ENCODE data around the gene HPSE2.
"Not testable (repeated sequence)": the region's sequence is repeated elsewhere in the genome, so short reads cannot be mapped to it uniquely, and the experiment has no call there.

The HPSE2 gene

DNA sequence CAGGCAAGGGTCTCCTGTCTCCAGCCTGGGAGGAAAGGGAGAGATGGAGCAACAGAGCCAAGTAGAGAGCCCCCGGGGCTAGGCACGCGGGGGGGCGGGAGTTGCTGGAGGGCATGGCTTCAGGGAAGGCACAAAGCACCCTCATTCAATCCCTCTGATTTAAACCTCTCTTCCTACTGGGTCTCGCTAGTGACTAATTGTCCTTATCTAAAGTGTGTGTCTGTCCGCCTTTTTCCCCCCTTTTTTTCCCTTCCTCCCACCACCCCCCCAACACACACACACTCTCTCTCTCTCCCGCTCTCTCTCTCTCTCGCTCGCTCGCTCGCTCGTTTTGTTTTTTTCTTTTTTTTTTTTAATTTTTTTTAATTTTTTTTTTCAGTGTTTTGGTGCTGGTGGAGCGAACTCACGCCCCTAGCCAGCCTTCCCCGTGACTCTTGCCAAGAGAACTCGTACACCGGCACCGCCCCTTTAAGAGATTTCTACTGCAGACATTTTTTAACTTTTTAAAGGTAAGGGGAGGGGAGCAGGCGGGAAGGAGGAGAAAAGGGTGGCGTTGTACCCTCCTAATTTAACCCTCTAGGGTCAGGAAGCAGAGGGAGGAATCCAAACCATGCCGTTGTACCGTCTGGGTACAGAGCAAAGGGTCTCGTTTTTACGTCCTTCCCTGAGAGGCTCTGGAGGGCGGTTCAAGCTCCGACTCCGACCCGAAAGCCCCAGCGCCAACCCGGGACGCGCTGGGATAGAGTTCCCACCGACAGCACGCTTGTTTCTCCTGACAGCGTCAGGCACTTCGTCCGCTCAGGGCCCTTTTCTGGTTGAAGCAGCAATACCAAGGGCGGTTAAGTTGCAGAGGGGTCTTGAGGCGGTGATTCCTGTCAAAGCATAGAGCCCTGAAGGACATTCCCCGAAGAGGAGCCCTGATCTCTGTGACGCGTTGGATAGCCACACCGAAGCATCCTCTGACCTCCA is at the start of gene HPSE2:
Gene HPSE2 (minus strand): TSS at position 195 of the 969 bp plus-strand sequence.
- peaks cover 26% of the 10 kb centered on the region for H3K4me1 Mint-ChIP-seq (ENCODE audit: low read depth)
- peak within 1 kb of the TSS; percentile 56 for H3K4me3 Mint-ChIP-seq
- no peaks in the 10 kb centered on the region for H3K9me3 Mint-ChIP-seq
- H3K36me3 Mint-ChIP-seq (ENCODE audit: low read depth), result no peaks in the 10 kb centered on the region
- peaks cover 79% of the 10 kb centered on the region for H3K27me3 Mint-ChIP-seq
- H3K27ac Mint-ChIP-seq, result no peak within 1 kb of the TSS

DNA sequence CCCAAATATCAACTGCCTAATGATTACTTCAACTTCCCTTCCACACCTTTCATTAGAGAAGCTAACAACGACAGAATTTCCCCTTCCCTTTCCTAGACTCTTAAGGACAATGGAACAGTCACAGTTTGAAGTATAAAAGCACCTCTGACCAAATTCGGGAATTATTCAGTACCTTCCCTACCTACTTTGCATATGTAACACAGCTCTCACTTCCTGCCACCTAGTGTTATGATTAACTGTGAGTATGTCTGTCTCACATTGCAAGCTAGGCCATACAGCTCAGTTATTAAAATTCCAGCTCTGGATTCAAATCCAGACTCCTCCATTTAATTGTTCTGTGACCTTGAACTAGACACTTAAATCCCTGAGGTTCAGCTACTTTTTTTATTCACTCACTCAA is 44.8 kb upstream of the HPSE2 start:
- Mint-ChIP-seq H3K4me3 (no peak overlapping the region), H3K4me1 (ENCODE audit: low read depth) (no peaks in the 10 kb centered on the region), H3K27ac (no peak overlapping the region), H3K36me3 (ENCODE audit: low read depth) (peaks cover 4% of the 10 kb centered on the region), H3K27me3 (peaks cover 36% of the 10 kb centered on the region), H3K9me3 (peaks cover 11% of the 10 kb centered on the region)

DNA sequence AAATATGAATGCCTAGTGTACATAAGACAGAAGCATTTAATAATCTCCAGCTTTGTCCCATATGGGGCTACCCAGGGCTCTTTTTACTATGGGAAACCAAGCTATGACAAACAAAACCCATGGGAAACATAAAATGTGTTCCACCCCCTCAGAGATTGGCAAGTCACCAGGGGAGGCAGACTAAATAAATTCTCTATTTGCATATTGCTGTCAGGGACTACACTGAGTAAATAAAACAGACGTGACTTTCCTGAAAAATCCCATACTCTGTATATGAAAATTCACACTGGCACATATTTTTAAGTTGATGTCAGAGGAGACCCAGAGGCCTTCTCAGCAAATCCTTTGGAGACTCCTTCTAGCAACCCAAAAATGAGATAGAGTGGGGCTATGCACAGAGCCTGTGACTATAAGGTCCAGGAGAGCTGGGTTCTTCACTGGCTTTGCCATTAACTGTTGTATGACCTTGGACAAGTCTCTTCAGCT is 44.0 kb upstream of the HPSE2 start:
- Mint-ChIP-seq H3K27ac (no peak overlapping the region), H3K27me3 (peaks cover 36% of the 10 kb centered on the region), H3K4me1 (ENCODE audit: low read depth) (no peaks in the 10 kb centered on the region), H3K4me3 (no peak overlapping the region), H3K36me3 (ENCODE audit: low read depth) (peaks cover 4% of the 10 kb centered on the region), H3K9me3 (peaks cover 11% of the 10 kb centered on the region)

DNA sequence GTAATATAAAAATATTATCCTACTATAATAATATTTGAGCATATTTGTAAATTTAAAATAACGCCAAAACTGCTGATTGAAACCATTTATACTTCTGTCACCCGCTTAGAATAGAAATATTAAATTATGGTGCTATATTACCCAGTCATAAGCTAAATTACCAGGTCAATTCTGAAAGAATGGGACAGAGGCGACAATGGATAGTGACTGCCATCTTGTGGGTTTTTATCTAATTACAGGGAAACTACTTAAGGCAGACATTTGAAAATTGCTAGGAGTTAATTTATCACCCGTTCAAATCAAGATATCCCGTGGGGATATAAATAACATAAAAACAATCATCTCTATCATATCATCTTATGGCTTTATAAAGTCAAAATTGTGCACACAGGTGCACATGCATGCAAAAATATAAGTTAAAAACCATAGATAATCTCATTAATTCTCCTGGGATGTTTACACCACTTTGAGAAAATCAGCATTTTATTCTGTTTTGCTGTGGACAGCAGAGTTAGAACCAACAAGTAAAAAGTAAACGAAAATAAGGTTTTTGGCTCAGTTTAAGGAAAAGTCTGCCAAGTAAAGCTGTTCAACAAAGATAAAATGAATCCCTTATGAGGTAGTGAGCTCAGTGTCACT is 41.3 kb upstream of the HPSE2 start:
- Mint-ChIP-seq H3K27ac (no peak overlapping the region), H3K36me3 (ENCODE audit: low read depth) (no peaks in the 10 kb centered on the region), H3K9me3 (no peaks in the 10 kb centered on the region), H3K27me3 (peaks cover 32% of the 10 kb centered on the region), H3K4me1 (ENCODE audit: low read depth) (no peaks in the 10 kb centered on the region), H3K4me3 (no peak overlapping the region)

DNA sequence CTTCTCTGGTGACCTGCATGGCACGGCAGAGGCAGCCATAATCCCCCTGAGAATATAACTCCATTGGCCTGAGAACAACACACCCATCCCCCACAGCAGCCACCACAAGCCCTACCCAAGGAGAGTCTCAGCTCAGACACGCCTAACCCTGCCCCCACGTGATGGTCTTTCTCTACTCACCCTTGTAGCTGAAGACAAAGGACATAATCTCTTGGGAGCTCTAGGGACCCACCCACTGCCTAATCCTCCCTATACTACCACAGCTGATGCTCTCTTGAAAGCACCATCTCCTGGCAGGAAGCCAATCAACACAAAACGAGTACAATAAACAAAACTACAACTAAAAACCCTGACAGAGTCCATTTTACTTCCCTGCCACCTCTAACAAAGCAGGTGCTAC is 30.7 kb upstream of the HPSE2 start:
- H3K9me3 Mint-ChIP-seq, result peaks cover 7% of the 10 kb centered on the region
- no peaks in the 10 kb centered on the region for H3K36me3 Mint-ChIP-seq (ENCODE audit: low read depth)
- H3K27me3 Mint-ChIP-seq, result peaks cover 33% of the 10 kb centered on the region
- no peak overlapping the region for H3K27ac Mint-ChIP-seq
- H3K4me3 Mint-ChIP-seq, result no peak overlapping the region
- no peaks in the 10 kb centered on the region for H3K4me1 Mint-ChIP-seq (ENCODE audit: low read depth)

DNA sequence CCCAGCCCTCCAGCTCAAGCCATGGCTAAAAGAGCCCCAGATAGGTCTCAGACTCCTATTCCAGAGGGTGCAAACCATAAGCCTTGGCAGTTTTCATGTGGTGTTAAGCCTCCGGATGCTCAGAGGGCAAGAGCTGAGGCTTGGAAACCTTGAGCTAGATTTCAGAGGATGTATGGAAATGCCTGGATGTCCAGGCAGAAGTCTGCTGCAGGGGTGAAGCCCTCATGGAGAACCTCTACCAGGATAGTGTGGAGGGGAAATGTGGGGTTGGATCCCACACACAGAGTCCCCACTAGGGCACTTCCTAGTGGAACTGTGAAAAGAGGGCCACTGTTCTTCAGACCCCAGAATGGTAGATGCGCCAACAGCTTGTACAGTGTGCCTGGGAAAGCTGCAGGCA is 13.2 kb upstream of the HPSE2 start:
- H3K9me3 Mint-ChIP-seq, result no peaks in the 10 kb centered on the region
- no peak overlapping the region for H3K4me3 Mint-ChIP-seq
- no peaks in the 10 kb centered on the region for H3K4me1 Mint-ChIP-seq (ENCODE audit: low read depth)
- H3K27me3 Mint-ChIP-seq, result peaks cover 33% of the 10 kb centered on the region
- no peak overlapping the region for H3K27ac Mint-ChIP-seq
- H3K36me3 Mint-ChIP-seq (ENCODE audit: low read depth), result no peaks in the 10 kb centered on the region

DNA sequence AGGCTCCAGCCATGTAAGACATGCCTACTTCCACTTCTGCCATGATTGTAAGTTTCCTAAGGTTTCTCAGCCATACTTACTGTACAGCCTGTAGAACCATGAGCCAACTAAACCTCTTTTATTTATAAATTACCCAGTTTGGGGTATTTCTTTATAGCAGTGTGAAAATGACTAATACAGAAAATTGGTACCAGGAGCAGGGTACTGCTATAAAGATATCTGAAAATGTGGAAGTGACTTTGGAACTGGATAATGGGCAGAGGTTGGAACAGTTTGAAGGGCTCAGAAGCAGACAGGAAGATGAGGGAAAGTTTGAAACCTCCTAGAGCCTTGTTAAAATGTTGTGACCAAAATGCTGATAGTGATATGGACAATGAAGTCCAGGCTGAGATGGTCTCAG is 12.2 kb upstream of the HPSE2 start:
- peaks cover 33% of the 10 kb centered on the region for H3K27me3 Mint-ChIP-seq
- not testable (repeated sequence) for H3K4me3 Mint-ChIP-seq; H3K9me3 Mint-ChIP-seq; H3K36me3 Mint-ChIP-seq (ENCODE audit: low read depth); H3K27ac Mint-ChIP-seq; H3K4me1 Mint-ChIP-seq (ENCODE audit: low read depth)

DNA sequence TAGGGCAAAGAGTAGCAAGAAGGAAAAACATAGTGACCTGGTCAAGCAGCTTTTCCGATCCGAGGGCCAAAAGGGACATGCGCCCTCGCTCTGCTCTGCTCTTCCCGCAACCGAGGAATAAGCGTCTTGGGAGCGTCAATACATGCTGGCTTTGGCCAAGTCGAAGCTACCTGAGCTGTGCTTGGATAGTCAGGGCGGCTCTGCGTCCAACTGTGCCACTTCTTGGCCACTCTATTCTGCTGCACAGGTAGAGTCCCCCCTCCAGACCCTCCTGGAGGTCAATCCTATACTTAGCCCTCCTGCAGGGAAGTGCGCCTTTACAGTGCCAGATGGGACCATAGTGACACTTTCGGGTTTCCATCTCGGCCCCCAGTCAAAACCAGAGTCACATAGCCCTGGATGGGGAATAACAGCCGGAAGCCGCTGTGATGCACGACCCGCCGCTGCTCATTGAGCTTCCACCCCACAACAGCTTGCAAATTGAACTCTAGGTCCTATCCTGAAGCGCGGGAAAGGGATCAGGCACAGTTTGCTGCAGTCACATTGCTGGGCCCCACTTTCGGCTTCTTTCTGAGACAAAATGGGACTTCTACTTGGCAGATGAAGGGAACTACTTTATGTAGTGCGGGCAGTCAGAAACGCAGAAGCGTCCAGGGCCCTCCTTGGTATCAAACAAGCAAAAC is 1.1 kb upstream of the HPSE2 start:
- H3K27me3 Mint-ChIP-seq, result peaks cover 75% of the 10 kb centered on the region
- no peak overlapping the region for H3K4me3 Mint-ChIP-seq
- H3K4me1 Mint-ChIP-seq (ENCODE audit: low read depth), result peaks cover 26% of the 10 kb centered on the region
- no peaks in the 10 kb centered on the region for H3K36me3 Mint-ChIP-seq (ENCODE audit: low read depth)
- H3K9me3 Mint-ChIP-seq, result no peaks in the 10 kb centered on the region
- H3K27ac Mint-ChIP-seq, result no peak overlapping the region

DNA sequence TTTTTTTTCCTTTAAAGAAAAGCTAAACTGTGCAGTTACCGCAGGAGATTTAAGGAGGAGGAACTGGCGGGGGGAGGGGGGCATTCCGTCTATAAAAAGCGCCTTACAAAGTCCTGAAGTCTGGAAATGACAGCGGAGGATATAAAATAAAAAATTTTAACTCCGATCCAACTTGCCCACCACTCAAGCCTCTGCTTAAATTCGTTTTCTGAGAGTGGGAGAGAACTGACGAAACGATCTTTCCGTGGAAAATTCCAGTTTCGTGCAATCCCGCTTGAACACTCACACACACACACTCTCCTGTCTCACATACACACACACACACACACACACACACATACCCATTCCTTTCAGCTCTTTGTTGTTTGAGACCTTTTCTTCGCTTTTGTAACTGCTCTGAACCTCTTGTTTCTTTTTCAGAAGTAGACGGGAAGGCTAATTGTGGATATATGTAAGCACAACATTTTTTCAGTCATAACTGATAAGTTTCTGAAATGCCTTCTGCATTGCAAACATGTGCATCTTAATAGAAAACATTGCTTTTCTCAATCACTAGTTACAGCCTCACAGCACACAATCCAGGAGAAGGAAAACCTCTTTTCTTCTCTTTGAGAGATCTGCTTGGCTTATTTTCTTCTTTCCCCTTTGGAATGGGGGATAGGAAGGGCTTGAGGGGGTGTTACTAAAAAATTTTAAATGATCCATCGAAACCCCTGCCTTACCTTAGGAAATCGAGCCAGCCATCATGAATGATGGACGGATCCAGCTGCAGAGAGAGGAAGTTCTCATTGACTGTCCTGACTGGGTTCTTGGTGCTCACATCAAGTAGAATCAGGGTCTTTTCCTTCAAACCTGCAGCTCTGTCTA is 628 bp downstream of the HPSE2 start:
- Mint-ChIP-seq H3K27me3 (peaks cover 79% of the 10 kb centered on the region), H3K9me3 (no peaks in the 10 kb centered on the region), H3K27ac (no peak overlapping the region), H3K4me1 (ENCODE audit: low read depth) (peaks cover 26% of the 10 kb centered on the region), H3K36me3 (ENCODE audit: low read depth) (no peaks in the 10 kb centered on the region), H3K4me3 (peak overlapping the region; percentile 56)

DNA sequence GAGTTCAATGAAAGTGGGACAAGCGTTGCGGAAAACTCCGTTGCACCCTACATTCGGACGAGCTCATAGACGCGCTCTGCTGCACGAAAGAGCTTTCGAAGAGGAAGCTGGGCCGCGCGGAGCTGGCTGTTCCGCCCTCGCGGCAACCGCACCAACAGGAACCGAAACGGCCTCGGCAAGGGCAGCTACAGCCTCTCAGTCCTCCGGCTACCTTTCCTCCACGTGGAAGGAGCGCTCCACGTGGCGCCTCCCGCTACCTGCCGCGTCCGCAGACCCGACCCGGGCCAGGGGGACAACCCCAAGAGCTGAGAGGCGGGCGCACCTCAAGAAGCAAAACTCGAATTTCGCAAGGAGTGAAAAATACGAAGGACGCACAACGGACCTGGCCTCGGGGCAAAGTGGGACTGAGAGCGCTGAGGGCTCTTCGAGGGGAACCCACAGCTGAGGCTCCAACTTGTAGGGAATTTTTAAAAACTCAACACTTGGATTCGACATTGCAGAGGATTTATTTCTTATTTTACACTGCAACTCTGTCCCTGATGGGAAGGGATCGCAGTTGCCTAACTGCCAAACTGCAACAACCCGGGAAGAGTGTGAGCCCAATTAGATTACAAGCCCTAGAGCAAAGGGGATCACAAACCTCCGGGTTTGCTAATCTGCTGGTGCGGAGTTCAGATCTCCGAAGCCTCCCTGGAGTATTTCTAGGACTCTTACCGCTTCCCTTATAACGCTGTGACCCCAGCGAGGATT is 1.4 kb downstream of the HPSE2 start:
- H3K9me3 Mint-ChIP-seq, result no peaks in the 10 kb centered on the region
- H3K4me3 Mint-ChIP-seq, result peak overlapping the region; percentile 56
- peaks cover 87% of the 10 kb centered on the region for H3K27me3 Mint-ChIP-seq
- no peaks in the 10 kb centered on the region for H3K36me3 Mint-ChIP-seq (ENCODE audit: low read depth)
- peak overlapping the region; percentile 52 for H3K27ac Mint-ChIP-seq
- peaks cover 26% of the 10 kb centered on the region for H3K4me1 Mint-ChIP-seq (ENCODE audit: low read depth)

DNA sequence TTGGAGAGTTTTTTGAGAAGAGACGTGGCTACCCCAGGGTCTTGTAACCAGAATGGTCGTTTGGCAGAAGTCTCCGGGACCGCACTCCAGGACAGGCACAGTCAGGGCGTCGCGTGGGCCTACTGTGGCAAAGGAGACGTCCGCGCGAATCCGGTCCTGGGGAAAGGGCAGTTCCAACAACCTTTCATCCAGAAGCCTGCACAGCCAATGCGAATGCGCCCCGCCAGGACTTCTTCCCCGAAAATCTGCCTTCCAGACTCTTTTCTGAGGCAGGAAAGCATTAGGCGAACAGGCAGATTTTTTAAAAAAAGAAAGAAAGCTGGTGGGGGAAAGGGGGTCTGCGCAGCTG is 2.0 kb downstream of the HPSE2 start:
- H3K9me3 Mint-ChIP-seq, result no peaks in the 10 kb centered on the region
- peak overlapping the region; percentile 56 for H3K4me3 Mint-ChIP-seq
- H3K4me1 Mint-ChIP-seq (ENCODE audit: low read depth), result peaks cover 26% of the 10 kb centered on the region
- H3K27ac Mint-ChIP-seq, result no peak overlapping the region
- H3K36me3 Mint-ChIP-seq (ENCODE audit: low read depth), result no peaks in the 10 kb centered on the region
- H3K27me3 Mint-ChIP-seq, result peaks cover 90% of the 10 kb centered on the region

DNA sequence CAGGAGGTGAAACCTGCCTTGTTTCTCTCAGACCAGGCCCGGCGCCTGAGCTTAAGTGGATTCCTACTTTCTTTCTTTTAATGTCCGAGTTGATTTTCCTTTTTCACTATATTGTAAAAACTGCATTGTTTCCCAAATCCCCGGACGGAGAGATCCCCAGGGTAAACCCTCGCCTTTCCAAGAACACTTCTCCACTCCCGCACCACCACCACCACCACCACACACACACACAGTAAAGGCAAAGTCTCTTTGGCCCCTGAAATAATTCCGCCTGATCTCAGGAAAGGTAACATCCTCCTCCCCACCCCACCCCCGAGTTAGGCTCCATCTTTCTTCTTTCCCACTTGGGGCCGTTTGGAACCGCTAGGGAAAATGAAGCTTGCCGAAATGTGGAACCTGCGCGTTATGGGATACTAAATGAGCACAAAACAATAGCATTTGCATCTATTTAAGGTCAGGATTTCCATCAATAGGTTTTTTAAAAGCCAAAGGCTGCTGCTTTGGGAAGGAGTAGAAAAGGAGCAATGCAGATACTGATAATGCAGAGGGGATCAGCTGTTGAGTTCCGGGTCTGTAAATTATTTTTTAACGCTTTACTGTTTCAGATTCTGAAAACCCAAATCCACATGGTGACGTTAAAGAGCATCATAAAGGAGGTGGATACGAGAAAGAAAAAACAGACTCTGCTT is 2.5 kb downstream of the HPSE2 start:
- no peaks in the 10 kb centered on the region for H3K9me3 Mint-ChIP-seq
- no peak overlapping the region for H3K27ac Mint-ChIP-seq
- no peaks in the 10 kb centered on the region for H3K36me3 Mint-ChIP-seq (ENCODE audit: low read depth)
- H3K4me3 Mint-ChIP-seq, result peak overlapping the region; percentile 37
- H3K27me3 Mint-ChIP-seq, result peaks cover 90% of the 10 kb centered on the region
- peaks cover 26% of the 10 kb centered on the region for H3K4me1 Mint-ChIP-seq (ENCODE audit: low read depth)

DNA sequence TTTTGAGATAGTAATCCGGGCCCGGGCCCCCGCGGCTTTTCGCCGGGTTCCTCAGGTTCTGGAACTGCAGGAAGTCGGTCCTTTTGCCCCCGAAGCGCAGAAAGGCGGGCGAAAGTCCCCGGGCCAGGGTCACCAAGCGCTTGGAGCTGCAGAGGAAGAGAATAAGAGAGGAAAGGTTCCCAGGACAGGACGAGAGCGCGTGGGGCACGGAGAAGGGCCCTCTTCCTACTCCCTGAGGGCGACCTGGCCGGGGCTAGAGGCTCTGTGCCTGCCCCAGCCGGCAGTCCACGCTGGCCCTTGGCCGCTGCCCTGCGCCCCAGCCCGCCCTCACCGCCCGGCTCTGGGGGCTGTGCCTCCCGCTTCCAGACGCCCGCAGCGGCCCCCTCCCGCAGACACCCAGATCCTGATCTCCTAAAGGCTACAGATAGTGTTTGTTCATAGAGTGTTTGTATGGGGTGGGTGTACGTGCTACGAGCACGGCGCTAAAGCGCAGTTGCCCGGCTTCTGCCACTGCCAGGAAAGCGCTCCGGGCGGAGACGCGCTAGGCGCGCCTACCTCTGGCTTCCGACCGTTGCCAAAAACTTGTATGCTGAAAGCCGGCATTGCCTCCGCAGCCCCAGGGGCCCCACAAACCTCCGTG is 3.2 kb downstream of the HPSE2 start:
- H3K4me1 Mint-ChIP-seq (ENCODE audit: low read depth), result peaks cover 26% of the 10 kb centered on the region
- peaks cover 91% of the 10 kb centered on the region for H3K27me3 Mint-ChIP-seq
- H3K9me3 Mint-ChIP-seq, result no peaks in the 10 kb centered on the region
- no peak overlapping the region for H3K4me3 Mint-ChIP-seq
- H3K36me3 Mint-ChIP-seq (ENCODE audit: low read depth), result no peaks in the 10 kb centered on the region
- no peak overlapping the region for H3K27ac Mint-ChIP-seq

Measured in stimulated activated naive CD8-positive, alpha-beta T cell treated with anti-CD3 and anti-CD28 coated beads, Interleukin-15, Interleukin-2, amounts not matched to agents 100 ng/mL and 50 ng/mL, for 24 hours (primary cell).